GM19455 (cell line): Measurements from ENCODE around the gene TROAP.
"Not testable (repeated sequence)": the region's sequence is repeated elsewhere in the genome, so short reads cannot be mapped to it uniquely, and the experiment has no call there.

Experiments
- ATAC-seq: cut with Tn5 transposase; IDR thresholded peaks from one replicate; pipeline ENCODE4 v1.9.1; 2021; ENCODE audit not compliant: unreplicated experiment

Gene TROAP

GRCh38 chr12:49322708-49323523 is at the start of gene TROAP:
TROAP (plus strand) TSS chr12:49323255; CDS start chr12:49323609, 354 bp downstream.
- ATAC-seq, result peak; percentile 98

- ATAC-seq, result no peak
Measured at GRCh38 chr12:49273726-49274395, 49.2 kb upstream of the TROAP start.

GRCh38 chr12:49274396-49275069 is 48.5 kb upstream of the TROAP start:
- no peak for ATAC-seq

GRCh38 chr12:49276304-49277290 is 46.5 kb upstream of the TROAP start:
- ATAC-seq, result no peak

GRCh38 chr12:49277466-49277865 is 45.6 kb upstream of the TROAP start:
- no peak for ATAC-seq

- ATAC-seq, result no peak
Measured at GRCh38 chr12:49279706-49280159, 43.3 kb upstream of the TROAP start.

- ATAC-seq, result not testable (repeated sequence)
Measured at GRCh38 chr12:49280545-49280944, 42.5 kb upstream of the TROAP start.

- no peak for ATAC-seq
Measured at GRCh38 chr12:49282302-49282701, 40.8 kb upstream of the TROAP start.

GRCh38 chr12:49282740-49283375 is 40.2 kb upstream of the TROAP start:
- not testable (repeated sequence) for ATAC-seq

GRCh38 chr12:49283541-49284429 is 39.3 kb upstream of the TROAP start:
- no peak for ATAC-seq

- ATAC-seq, result no peak
Measured at GRCh38 chr12:49284672-49285071, 38.4 kb upstream of the TROAP start.

- no peak for ATAC-seq
Measured at GRCh38 chr12:49287876-49288275, 35.2 kb upstream of the TROAP start.

- ATAC-seq, result no peak
Measured at GRCh38 chr12:49288412-49288853, 34.6 kb upstream of the TROAP start.

GRCh38 chr12:49288922-49289555 is 34.0 kb upstream of the TROAP start:
- no peak for ATAC-seq

- ATAC-seq, result no peak
Measured at GRCh38 chr12:49292729-49293055, 30.4 kb upstream of the TROAP start.

GRCh38 chr12:49293056-49293956 is 29.7 kb upstream of the TROAP start:
- no peak for ATAC-seq

GRCh38 chr12:49294086-49294803 is 28.8 kb upstream of the TROAP start:
- ATAC-seq, result no peak
